ENCODE measurements around the gene IL15RA.

IL15RA gene

GRCh38 chr10:5977471-5978229 lies at the start of gene IL15RA:
Gene IL15RA, minus strand, starts transcription at chr10:5977543. Its CDS starts 51 bp downstream, at chr10:5977492.
- DNase-seq: peak; percentile 45

- DNase-seq: no peak
Measured at GRCh38 chr10:6025683-6026255, 48.4 kb upstream of the IL15RA start.

- DNase-seq: no peak
Measured at GRCh38 chr10:6024334-6024682, 47.0 kb upstream of the IL15RA start.

DNA sequence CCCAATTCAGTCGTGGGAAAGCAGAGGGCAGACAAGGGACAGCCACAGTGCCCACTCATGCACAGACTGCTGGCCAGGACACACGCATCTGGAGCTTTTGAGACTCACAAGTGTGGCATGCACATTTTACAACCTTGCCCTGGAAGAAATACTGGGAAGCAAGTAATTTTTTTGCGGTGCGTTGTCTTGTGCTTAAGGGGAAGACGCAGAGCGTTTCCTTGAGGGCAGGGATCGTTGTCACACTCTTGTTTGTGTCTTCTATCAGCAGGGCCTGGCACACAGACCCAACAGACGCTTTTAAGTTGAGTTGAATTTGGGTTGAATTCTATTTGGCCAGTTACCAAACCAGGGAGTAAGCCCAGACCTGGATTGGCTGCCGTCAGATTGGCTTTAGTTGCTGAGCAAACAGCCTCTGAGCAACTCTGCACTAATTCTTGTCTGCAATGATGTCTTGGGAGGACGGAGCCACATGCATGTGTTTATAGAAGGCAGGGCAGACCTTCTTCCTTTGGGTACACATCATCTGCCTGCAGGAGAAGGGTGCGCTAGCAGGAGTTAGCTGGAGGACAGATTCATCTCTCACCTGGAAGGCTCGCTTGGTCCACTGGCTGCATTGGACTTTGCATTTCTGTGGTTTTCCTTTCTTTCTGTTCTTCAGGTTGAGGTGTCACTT lies 46.5 kb upstream of the IL15RA start:
- no peak for DNase-seq

- DNase-seq: no peak
Measured at GRCh38 chr10:6022660-6023059, 45.3 kb upstream of the IL15RA start.

- no peak for DNase-seq
Measured at GRCh38 chr10:6020826-6021225, 43.5 kb upstream of the IL15RA start.

DNA sequence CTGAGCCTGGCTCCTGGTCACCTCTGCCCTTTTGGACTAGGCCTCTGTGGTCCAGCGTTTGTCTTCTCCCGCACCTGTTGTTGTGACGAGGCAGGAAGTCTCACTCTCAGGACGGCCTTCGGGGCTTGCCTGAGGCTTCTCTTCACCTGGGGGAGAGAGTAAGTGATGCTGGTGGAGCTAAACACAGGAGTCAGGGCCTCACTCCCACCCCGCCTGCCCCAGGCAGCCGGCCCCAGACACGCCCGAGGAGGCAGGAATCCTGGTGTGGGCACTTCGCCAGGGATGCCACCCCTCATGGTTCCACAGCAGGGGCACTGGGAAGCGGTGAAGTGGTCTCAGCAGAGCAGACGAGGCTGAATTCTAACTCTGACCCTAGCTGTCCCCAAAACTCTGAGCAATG lies 42.5 kb upstream of the IL15RA start:
- DNase-seq: no peak

DNA sequence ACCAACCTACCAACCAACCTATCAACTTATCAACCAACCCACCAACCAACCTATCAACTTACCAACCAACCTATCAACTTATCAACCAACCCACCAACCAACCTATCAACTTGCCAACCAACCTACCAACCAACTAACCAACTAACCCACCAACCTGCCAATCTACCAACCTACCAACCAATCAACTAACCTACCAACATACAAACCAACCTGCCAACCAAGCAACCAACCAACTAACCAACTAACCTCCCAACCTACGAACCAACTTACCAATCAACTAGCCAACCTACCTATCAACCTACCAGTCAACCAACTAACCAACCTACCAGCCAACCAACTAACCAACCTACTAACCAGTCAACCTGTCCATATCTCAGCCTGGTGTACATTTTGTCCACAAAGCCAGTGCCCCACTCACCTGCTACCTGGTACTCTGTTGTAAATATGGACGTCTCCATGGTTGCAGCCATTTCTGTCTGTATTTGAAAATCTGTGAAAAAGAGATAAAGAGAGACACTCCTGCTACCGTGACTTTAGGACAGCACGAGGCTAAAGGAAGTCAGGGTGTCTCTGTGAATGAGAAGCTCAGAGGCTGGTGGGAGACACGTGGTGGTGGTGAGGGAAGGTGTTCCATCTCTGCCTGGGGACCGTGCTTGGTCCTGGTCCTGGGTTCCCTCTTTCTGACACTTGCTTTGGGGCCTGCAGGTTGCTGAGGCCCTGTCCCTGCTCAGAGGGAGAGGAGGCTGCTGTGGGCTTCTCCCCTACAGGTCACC lies 41.9 kb upstream of the IL15RA start:
- DNase-seq: no peak

- no peak for DNase-seq
Measured at GRCh38 chr10:6018422-6018821, 41.1 kb upstream of the IL15RA start.

DNA sequence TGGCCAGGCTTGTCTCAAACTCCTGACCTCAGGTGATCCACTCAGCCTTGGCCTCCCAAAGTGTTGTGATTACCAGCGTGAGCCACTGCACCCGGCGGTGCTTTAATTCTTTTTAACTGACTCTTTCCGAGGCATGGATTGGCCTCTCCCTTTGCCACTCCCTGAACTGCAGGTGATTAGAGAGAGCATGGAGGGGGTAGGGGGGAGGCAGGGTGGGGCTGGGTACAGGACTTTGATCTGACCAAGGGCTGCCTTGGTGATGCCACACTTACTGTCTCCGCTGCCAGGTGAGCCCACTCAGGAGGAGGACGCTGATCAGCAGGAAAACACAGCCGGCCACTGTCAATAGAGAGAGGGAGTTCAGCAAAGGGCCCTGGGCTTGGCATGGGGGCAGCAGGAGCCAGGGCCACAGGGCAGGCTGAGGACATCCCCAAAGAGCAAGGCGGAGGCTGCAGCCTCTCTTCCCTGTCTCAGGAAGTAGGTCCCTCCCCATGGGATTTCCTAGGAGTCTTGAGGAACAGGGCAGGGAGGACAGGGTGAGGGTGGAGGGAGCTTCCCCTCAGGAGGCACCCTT lies 40.5 kb upstream of the IL15RA start:
- DNase-seq: no peak

DNA sequence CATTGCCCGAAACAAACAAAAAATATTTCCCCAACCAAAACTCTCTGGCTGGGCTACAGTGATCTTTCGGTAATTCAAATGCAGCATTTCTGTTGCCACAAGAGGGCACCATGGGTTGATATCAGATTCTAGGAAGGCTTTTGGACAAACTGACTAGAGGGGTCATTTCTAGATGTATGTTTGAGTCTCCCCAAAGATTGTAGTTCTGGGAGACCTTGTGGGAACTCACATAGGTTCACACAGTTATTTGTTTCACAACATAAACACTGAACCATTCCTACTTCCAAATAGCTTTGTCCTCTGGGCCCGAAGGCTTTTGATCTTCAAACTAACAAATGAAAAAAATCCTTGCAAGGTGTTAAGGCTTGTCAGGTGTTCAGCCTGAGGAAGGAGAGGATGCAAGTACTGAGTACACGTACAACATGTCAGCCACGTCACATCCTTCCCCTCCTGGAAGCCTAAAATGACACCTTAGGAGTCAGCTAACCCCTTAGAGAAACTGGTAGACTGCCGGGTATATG lies 37.0 kb upstream of the IL15RA start:
- DNase-seq: peak; percentile 65

- DNase-seq: no peak
Measured at GRCh38 chr10:6013413-6014192, 36.3 kb upstream of the IL15RA start.

GRCh38 chr10:6012121-6012905 lies 35.0 kb upstream of the IL15RA start:
- DNase-seq: no peak

DNA sequence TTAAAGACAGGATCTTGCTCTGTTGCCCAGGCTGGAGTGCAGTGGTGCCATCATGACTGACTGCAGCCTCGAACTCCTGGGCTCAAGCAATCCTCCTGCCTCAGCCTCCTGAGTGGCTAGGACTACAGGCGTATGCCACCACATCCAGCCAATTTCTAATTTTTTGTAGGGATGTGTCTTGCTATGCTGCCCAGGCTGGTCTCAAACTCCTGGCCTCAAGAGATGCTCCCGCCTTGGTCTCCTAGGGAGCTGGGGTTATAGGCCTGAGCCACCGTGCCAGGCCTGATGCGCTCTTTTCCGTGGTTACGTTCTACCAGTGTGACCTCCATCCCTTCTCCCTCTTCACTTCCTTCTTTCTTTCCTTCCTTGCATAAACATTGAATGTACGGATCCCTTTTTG lies 34.2 kb upstream of the IL15RA start:
- peak; percentile 16 for DNase-seq

GRCh38 chr10:6010569-6010968 lies 33.2 kb upstream of the IL15RA start:
- DNase-seq: no peak

GRCh38 chr10:6009961-6010360 lies 32.6 kb upstream of the IL15RA start:
- no peak for DNase-seq

- peak; percentile 60 for DNase-seq
Measured at GRCh38 chr10:6009150-6009549, 31.8 kb upstream of the IL15RA start.

- DNase-seq: no peak
Measured at GRCh38 chr10:6008497-6009142, 31.3 kb upstream of the IL15RA start.

DNA sequence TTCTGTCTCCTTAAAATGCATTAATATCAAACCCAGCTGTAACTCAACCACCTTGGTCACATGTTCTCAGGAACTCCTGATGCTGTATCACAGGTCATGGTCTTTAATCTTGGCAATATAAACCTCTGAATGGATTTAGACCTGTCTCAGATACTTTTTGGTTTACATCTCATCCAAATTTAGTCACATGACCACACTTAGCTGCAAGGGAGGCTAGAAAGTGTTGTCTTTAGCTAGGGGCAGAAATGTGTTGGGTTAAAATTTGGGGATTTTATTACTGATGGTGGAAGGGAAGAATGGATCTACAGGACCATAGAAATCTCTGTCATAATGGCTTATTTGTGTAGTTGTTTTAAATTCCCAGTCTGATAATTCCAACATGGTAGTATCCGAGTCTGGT lies 29.6 kb upstream of the IL15RA start:
- no peak for DNase-seq

DNA sequence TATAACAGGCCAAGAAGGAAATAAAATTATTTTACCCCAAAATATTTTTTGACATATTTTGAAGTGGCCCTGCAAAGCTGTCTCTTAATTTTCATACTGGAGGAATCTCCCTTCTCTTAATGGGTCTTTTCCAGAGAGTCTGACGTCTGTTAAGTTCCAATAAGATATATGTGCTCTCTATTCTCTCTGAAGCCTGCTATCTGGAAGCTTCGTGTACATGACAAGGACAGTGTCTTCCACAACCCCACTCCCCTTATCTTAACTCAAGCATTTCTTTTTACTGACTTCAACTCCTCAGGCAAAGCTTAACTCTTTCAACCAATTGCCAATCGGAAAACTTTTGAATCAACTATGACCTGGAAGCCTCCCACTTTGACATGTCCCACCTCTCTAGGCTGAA lies 29.2 kb upstream of the IL15RA start:
- DNase-seq: no peak

Measured in MV-4-11 (cell line).